GM18873 (cell line): ENCODE data around the gene TACC2.

Experiments used
- ATAC-seq: cut with Tn5 transposase; IDR thresholded peaks from one replicate; pipeline ENCODE4 v1.9.1; 2021; ENCODE audit warnings: mild to moderate bottlenecking, moderate library complexity, moderate number of reproducible peaks; ENCODE audit not compliant: unreplicated experiment, low FRiP score

The TACC2 gene

GRCh38 chr10:122285506-122286444 is 296.8 kb downstream of the TACC2 start:
- no peak for ATAC-seq

GRCh38 chr10:122286867-122287266 is 297.9 kb downstream of the TACC2 start:
- no peak for ATAC-seq

- ATAC-seq: no peak
These were observed 298.6 kb downstream of the TACC2 start for GRCh38 chr10:122287570-122287969.

GRCh38 chr10:122288262-122288661 is 299.3 kb downstream of the TACC2 start:
- no peak for ATAC-seq

DNA sequence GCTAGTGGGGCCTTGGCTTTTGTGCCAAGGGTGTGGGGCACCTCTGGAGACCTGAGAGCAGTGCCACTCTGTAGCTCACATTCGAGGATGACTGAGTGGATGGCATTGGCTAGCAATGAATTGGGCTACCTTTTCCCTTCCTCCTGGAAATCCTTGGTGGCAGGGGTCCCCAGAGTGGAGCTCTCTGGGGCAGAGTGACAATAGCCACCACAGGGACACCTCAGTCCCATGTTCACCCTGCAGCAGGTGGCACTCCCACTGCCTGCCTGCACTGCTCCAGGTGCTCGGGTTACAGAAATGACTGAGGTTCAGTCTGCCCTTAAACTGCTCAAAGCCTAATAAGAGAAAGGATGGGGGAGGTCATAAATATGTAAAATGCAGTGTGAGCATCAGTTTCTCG is 300.0 kb downstream of the TACC2 start:
- no peak for ATAC-seq

- ATAC-seq: no peak
These were observed 301.4 kb downstream of the TACC2 start for GRCh38 chr10:122290334-122290733.

- ATAC-seq: no peak
These were observed 302.0 kb downstream of the TACC2 start for GRCh38 chr10:122290833-122291532.

- no peak for ATAC-seq
These were observed 302.8 kb downstream of the TACC2 start for GRCh38 chr10:122291739-122292138.

DNA sequence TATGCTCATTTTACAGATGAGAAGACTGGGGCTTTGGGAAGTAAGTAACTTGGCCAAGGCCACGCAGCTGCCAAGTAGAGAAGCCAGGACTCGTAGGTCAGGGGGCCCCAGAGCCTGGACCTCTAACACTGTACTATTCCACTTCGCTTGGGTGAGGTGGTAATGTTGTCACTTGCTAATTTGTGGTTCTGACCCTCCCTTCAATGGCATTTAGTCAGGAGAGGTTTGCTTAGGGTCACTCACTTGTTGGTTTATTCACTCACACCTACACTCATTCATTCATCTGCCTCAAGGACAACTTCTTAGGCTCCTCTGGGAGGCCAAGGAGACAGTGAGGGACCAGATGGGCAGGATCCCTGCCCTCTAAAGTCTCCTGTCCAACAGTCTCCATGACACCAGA is 303.4 kb downstream of the TACC2 start:
- no peak for ATAC-seq

DNA sequence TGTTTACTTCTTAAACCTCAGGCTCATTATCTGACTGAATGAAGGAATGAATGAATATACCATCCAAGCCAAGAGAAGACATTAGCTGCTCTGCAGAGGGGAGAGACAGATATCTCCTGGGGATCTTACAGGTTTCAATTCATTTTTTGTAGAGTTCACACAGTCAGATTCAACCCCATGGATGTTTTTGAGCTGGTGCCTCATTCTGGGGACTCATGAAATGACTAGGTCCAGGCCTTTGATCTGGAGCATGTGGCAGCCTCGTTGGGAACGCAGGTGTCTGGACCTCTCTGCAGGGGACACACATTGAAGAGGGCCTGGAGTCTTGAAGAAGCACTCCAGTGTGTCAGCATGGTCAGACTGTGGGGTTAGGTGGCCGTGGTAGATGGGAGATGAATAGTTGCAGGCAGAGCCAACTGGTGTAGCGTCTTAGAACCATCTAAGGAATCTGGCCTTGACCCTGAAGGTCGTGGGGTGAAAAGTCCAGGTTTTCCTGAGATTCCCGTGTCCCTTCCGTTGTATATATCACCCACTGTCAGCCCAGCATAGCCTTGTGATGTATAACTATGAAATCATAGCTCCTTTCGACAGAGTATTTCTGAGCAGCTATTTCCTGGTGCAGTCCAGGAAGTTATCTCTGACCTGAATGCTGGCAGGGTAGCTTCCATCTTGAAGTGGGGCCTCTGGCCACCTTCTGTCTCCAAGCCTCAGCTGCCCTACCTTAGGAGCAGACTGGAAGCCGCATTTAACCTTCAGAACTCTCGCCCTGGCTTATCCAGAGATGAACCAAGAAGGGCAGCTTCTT is 304.4 kb downstream of the TACC2 start:
- ATAC-seq: no peak

- ATAC-seq: no peak
These were observed 305.0 kb downstream of the TACC2 start for GRCh38 chr10:122293961-122294380.

DNA sequence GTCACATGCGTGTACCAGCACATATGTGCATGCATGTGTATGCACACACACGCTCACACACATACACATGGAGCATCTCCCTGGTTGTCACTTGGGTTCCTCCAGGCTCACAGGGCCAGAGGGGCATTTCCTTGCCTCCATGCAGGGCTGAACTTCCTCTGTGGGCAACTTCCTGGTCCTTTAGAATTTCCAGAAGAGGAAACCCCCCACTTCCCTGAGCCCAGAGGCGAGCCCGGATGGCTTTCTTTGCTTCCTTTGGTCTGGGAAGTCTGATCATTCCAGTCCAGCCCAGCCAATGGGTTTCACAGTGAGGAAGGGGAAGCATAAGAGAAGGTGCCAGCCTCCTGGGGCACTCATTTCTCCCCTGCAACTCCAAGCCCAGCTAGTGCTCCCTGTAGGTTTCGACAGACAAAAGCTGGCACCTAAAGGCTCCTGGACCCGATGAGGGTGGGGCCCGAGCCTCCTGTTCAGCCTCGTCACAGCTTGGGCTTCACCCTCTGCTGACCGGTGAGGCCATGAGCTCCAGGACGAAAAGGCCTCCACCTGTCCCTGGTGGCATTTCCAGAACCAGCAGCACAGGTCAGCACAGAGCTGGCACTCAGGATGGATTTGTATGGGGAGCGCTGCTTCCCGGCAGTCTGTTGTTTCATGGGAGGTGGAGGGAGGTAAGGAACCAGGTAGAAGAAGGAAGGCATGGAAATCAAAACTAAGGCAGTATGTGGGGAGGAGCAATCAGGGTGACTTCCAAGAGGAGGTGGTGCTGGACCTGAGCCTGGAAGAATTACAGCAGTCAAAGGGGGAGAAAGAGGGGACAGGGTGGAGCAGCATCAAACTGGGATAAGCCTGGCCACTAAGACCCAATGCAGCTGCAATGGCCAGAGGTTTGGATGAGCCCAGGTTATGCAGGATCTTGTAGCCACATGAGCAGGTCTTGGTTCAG is 305.8 kb downstream of the TACC2 start:
- ATAC-seq: no peak

- ATAC-seq: no peak
These were observed 306.5 kb downstream of the TACC2 start for GRCh38 chr10:122295451-122295809.

GRCh38 chr10:122296363-122297120 is 307.6 kb downstream of the TACC2 start:
- no peak for ATAC-seq

DNA sequence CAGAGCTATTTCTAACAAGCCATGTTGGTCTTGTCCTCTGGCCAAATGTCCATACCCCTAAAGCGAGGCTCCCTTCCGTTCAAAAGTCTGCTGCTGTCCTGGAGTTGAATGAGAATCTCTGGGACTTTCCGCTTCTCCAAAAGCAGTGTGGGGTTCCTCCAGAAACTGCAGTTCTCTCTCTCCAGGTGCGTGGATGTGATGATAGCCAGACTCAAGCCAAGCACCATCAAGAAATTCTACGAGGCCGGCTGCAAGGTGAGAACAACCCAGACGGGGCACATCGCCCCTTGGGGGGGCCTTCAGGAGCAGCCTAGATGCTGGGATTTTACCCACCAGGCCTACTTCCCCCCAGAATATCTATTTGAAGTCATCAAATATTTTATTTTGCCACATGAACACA is 308.6 kb downstream of the TACC2 start:
- no peak for ATAC-seq

DNA sequence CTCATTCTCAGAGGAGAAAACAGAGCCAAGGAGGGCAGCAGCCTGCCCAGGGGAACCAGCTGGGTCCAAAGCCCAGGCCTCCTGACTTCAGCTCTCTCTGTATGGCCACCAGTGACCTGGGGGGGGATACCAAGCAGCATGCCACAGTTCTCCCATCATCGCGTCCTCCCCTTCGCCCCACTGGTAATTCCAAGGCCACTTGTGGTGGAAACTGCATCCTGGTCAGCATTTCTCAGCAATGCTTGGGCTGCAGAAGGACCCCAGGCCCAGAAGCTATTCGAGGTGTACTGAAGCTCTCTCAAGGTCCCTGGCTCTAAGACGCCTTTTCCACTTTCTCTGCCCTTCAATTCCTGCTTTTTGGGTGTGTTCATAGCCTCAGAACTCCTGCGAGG is 309.2 kb downstream of the TACC2 start:
- no peak for ATAC-seq

GRCh38 chr10:122298598-122299301 is 309.8 kb downstream of the TACC2 start:
- no peak for ATAC-seq

DNA sequence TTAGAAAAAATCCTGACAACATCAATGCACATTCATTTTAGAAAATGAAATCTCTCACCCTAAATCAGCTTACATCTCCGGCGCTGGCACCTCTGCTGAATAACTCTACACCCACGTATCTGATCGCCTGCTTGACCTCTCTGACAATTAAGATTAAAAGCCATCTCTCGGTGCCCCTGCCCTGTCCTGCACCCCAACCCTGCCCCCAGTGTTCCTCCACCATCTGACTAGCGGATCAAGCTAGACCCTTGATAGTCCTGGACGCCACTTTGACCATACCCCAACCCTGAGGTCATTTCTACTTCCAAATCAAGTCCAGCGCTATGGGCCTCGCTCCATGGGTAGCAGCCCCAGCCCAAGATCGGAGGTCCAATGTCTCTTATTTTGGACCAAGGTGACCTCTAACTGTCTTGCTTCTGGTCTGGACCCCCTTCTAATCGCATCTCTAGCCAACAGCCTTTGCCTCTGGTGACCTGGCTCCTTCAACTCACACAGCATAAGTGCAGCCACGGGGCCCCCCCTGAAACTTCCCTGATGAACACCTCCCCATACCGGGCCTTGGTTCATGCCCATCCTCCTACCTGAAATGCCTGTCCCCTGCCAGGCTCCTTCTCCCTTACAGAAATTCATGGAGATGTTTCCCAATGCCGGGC is 310.6 kb downstream of the TACC2 start:
- no peak for ATAC-seq
